SK-N-SH treated with all-trans-retinoic acid at 6 μM for 48 hours (cell line): ENCODE measurements around the gene KCNB1.

Experiments used
- ATAC-seq: fragments of 200-7000 bp; cut with Tn5 transposase; 3 replicates; pipeline ENCODE4 v1.9.1; 2020; ENCODE audit warnings: mild to moderate bottlenecking, moderate library complexity
- ARNTL ChIP-seq: fragments of 450-650 bp; formaldehyde crosslinking; IDR thresholded peaks from 2 replicates; pipeline ENCODE4 v1.5.0; 2020; ENCODE audit warnings: low read depth, mild to moderate bottlenecking, moderate library complexity, borderline replicate concordance
- BACH2 ChIP-seq: fragments of 250-450 bp; sonication (Bioruptor Pico); IDR thresholded peaks from 2 replicates; pipeline ENCODE4 v1.9.0; 2021; ENCODE audit warnings: mild to moderate bottlenecking, borderline replicate concordance
- CSDC2 ChIP-seq: fragments of 250-450 bp; sonication (Bioruptor Pico); IDR thresholded peaks from 2 replicates; pipeline ENCODE4 v1.5.0; 2020; ENCODE audit warnings: mild to moderate bottlenecking, moderate library complexity
- ESRRG ChIP-seq: fragments of 250-450 bp; sonication (Bioruptor Pico); IDR thresholded peaks from 2 replicates; pipeline ENCODE4 v1.6.1; 2021; ENCODE audit warnings: mild to moderate bottlenecking
- GLIS3 ChIP-seq: fragments of 250-450 bp; sonication (Bioruptor Pico); IDR thresholded peaks from 2 replicates; pipeline ENCODE4 v1.5.0; 2020; ENCODE audit warnings: mild to moderate bottlenecking, moderate library complexity
- ISL1 ChIP-seq: fragments of 250-450 bp; sonication (Bioruptor Pico); IDR thresholded peaks from 2 replicates; pipeline ENCODE4 v2.1.2; 2022; ENCODE audit warnings: mild to moderate bottlenecking, moderate library complexity
- OSR1 ChIP-seq: fragments of 250-450 bp; sonication (Bioruptor Pico); IDR thresholded peaks from 2 replicates; pipeline ENCODE4 v1.8.0; 2022; ENCODE audit warnings: moderate library complexity, mild to moderate bottlenecking, inconsistent platforms
- PPARA ChIP-seq: fragments of 250-450 bp; sonication (Bioruptor Pico); IDR thresholded peaks from 2 replicates; pipeline ENCODE4 v1.5.0; 2020; ENCODE audit warnings: mild to moderate bottlenecking, borderline replicate concordance
- RARB ChIP-seq: fragments of 250-450 bp; sonication (Bioruptor Pico); IDR thresholded peaks from 2 replicates; pipeline ENCODE4 v1.8.0; 2021; ENCODE audit warnings: mild to moderate bottlenecking, moderate library complexity
- SNAI2 ChIP-seq: fragments of 250-450 bp; sonication (Bioruptor Pico); IDR thresholded peaks from 2 replicates; pipeline ENCODE4 v1.5.0; 2020; ENCODE audit warnings: mild to moderate bottlenecking, moderate library complexity
- TCF4 ChIP-seq: fragments of 250-450 bp; sonication (Bioruptor Pico); IDR thresholded peaks from 2 replicates; pipeline ENCODE4 v1.8.0; 2021; ENCODE audit warnings: mild to moderate bottlenecking, moderate library complexity, borderline replicate concordance
- TOX ChIP-seq: fragments of 250-450 bp; sonication (Bioruptor Pico); IDR thresholded peaks from 2 replicates; pipeline ENCODE4 v1.8.0; 2021; ENCODE audit warnings: mild to moderate bottlenecking, moderate library complexity, borderline replicate concordance
- ZC3H10 ChIP-seq: fragments of 250-450 bp; sonication (Bioruptor Pico); IDR thresholded peaks from 2 replicates; pipeline ENCODE4 v1.5.1; 2021; ENCODE audit warnings: mild to moderate bottlenecking, moderate library complexity
- ZFP3 ChIP-seq: fragments of 250-450 bp; sonication (Bioruptor Pico); IDR thresholded peaks from 2 replicates; pipeline ENCODE4 v1.5.0; 2020; ENCODE audit warnings: mild to moderate bottlenecking, moderate library complexity
- ZFP30 ChIP-seq: fragments of 450-650 bp; formaldehyde crosslinking; IDR thresholded peaks from 2 replicates; pipeline ENCODE4 v1.5.0; 2022; ENCODE audit warnings: mild to moderate bottlenecking, moderate library complexity
- ZNF565 ChIP-seq: fragments of 450-650 bp; formaldehyde crosslinking; conservative IDR thresholded peaks from 2 replicates; pipeline ENCODE4 v1.5.0; 2020; ENCODE audit warnings: low read depth, mild to moderate bottlenecking, moderate library complexity
- ZNF70 ChIP-seq: fragments of 450-650 bp; formaldehyde crosslinking; IDR thresholded peaks from 2 replicates; pipeline ENCODE4 v1.5.0; 2020; ENCODE audit warnings: mild to moderate bottlenecking, moderate library complexity
- ZNF8 ChIP-seq: fragments of 450-650 bp; formaldehyde crosslinking; IDR thresholded peaks from 2 replicates; pipeline ENCODE4 v1.5.0; 2020; ENCODE audit warnings: mild to moderate bottlenecking, moderate library complexity
- TF ChIP-seq, protein P1 (sequence below): fragments of 250-450 bp; sonication (Bioruptor Pico); IDR thresholded peaks from 2 replicates; pipeline ENCODE4 v1.8.0; 2020; ENCODE audit warnings: mild to moderate bottlenecking, moderate library complexity, borderline replicate concordance
- TF ChIP-seq, protein P2 (sequence below): fragments of 250-450 bp; sonication (Bioruptor Pico); IDR thresholded peaks from 2 replicates; pipeline ENCODE4 v1.8.0; 2021; ENCODE audit warnings: low read depth, mild to moderate bottlenecking, moderate library complexity, borderline replicate concordance
- TF ChIP-seq, protein P3 (sequence below): fragments of 250-450 bp; sonication (Bioruptor Pico); IDR thresholded peaks from 2 replicates; pipeline ENCODE4 v1.5.1; 2020; ENCODE audit warnings: low read depth, mild to moderate bottlenecking, moderate library complexity
- TF ChIP-seq, protein P4 (sequence below): fragments of 250-450 bp; sonication (Bioruptor Pico); IDR thresholded peaks from 2 replicates; pipeline ENCODE4 v1.5.1; 2021; ENCODE audit warnings: mild to moderate bottlenecking, moderate library complexity

The KCNB1 gene

DNA sequence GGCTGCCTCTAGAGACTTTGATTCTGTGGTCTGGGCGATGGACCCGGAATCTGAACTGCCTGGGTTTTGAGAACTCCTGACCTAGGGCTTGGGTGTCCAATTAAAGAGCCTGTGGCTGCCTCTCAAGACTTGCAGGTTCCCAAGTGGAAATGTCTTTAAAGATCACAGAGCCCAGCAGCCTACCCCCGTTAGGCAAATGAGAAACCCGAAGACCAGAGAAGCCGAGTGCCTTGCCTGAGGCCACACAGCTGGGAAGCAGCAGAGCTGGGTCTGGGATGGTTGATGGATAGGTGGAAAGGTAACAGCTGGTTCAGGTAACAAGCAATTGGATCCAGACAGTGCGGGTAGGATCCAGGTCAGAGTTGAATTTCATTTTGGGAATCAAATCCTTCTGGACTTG, 25.8 kb downstream of the KCNB1 start:
- no peak for ATAC-seq

DNA sequence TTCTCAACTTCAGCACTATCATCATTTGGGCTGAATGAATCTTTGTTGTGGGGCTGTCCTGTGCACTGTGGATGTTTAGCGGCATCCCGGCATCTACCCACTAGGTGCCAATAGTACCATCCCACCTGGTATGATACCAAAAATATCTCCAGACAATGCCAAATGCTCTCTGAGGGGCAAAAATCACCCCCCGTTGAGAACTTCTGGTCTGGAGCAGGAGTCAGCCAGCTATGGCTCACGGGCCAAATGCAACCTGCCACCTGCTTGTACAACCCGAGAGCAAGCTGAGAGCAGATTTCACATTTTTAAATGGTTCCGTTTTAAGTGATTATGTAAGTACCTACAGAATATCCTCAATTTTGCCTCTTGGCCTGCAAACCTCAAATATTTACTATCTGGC, 26.8 kb downstream of the KCNB1 start:
- no peak for ATAC-seq
- TF ChIP-seq ESRRG (CRISPR knock-in tag) = no peak
- TF ChIP-seq ZNF8 (CRISPR knock-in tag) = no peak
- TF ChIP-seq GLIS3 (CRISPR knock-in tag) = no peak
- no peak for TF ChIP-seq PPARA (CRISPR knock-in tag)
- TF ChIP-seq ZNF565 = no peak
- TF ChIP-seq TCF4 (CRISPR knock-in tag) = no peak
- no peak for TF ChIP-seq ZNF70 (CRISPR knock-in tag)
- TF ChIP-seq, protein P1, sequence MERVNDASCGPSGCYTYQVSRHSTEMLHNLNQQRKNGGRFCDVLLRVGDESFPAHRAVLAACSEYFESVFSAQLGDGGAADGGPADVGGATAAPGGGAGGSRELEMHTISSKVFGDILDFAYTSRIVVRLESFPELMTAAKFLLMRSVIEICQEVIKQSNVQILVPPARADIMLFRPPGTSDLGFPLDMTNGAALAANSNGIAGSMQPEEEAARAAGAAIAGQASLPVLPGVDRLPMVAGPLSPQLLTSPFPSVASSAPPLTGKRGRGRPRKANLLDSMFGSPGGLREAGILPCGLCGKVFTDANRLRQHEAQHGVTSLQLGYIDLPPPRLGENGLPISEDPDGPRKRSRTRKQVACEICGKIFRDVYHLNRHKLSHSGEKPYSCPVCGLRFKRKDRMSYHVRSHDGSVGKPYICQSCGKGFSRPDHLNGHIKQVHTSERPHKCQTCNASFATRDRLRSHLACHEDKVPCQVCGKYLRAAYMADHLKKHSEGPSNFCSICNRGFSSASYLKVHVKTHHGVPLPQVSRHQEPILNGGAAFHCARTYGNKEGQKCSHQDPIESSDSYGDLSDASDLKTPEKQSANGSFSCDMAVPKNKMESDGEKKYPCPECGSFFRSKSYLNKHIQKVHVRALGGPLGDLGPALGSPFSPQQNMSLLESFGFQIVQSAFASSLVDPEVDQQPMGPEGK (CRISPR knock-in tag) = no peak
- TF ChIP-seq CSDC2 (CRISPR knock-in tag) = no peak
- TF ChIP-seq ZC3H10 (CRISPR knock-in tag) = no peak
- TF ChIP-seq, all 23 proteins: peak for 0

More for the DNA sequence above, 25.8 kb downstream of the KCNB1 start:
- TF ChIP-seq BACH2 (no peak), ZFP3 (CRISPR knock-in tag) (no peak), ZNF8 (CRISPR knock-in tag) (no peak), ARNTL (CRISPR knock-in tag) (no peak), ZFP30 (CRISPR knock-in tag) (no peak), TOX (CRISPR knock-in tag) (no peak), ZNF70 (CRISPR knock-in tag) (no peak), CSDC2 (CRISPR knock-in tag) (no peak), TCF4 (CRISPR knock-in tag) (no peak), SNAI2 (CRISPR knock-in tag) (no peak), ZC3H10 (CRISPR knock-in tag) (no peak), OSR1 (CRISPR knock-in tag) (no peak), PPARA (CRISPR knock-in tag) (no peak), GLIS3 (CRISPR knock-in tag) (no peak), RARB (CRISPR knock-in tag) (no peak), ISL1 (CRISPR knock-in tag) (no peak), ZNF565 (no peak)
- TF ChIP-seq, protein P2, sequence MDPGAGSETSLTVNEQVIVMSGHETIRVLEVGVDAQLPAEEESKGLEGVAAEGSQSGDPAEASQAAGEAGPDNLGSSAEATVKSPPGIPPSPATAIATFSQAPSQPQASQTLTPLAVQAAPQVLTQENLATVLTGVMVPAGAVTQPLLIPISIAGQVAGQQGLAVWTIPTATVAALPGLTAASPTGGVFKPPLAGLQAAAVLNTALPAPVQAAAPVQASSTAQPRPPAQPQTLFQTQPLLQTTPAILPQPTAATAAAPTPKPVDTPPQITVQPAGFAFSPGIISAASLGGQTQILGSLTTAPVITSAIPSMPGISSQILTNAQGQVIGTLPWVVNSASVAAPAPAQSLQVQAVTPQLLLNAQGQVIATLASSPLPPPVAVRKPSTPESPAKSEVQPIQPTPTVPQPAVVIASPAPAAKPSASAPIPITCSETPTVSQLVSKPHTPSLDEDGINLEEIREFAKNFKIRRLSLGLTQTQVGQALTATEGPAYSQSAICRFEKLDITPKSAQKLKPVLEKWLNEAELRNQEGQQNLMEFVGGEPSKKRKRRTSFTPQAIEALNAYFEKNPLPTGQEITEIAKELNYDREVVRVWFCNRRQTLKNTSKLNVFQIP (CRISPR knock-in tag) = no peak
- TF ChIP-seq, protein P3, sequence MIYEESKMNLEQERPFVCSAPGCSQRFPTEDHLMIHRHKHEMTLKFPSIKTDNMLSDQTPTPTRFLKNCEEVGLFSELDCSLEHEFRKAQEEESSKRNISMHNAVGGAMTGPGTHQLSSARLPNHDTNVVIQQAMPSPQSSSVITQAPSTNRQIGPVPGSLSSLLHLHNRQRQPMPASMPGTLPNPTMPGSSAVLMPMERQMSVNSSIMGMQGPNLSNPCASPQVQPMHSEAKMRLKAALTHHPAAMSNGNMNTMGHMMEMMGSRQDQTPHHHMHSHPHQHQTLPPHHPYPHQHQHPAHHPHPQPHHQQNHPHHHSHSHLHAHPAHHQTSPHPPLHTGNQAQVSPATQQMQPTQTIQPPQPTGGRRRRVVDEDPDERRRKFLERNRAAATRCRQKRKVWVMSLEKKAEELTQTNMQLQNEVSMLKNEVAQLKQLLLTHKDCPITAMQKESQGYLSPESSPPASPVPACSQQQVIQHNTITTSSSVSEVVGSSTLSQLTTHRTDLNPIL (CRISPR knock-in tag) = no peak

DNA sequence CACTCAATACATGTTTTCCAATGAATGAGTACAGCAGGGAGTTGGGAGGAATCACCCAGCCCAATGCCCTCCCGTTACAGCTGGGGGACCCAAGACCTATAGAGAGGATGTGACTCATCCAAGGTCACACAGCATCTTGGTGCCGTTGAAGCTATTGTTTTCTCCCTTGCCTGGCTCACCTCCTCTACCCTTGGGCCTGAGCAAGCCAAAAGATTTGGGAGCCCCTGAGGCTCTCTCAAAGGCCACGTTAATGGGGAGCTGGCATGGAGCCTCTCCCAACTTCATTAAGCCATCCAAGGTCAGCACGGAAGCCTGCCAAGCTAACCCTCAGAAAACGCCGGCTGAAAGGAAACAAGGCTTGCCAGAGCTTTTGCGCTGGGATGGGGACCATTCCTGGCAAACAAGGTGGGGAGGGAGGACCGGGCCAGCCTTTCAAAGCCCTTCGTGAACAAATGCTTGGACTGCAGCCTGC, 30.4 kb downstream of the KCNB1 start:
- no peak for ATAC-seq

More for the DNA sequence above, 30.4 kb downstream of the KCNB1 start:
- no peak for TF ChIP-seq TCF4 (CRISPR knock-in tag)
- no peak for TF ChIP-seq BACH2
- TF ChIP-seq, protein P3 (CRISPR knock-in tag) = no peak
- TF ChIP-seq, protein P4, sequence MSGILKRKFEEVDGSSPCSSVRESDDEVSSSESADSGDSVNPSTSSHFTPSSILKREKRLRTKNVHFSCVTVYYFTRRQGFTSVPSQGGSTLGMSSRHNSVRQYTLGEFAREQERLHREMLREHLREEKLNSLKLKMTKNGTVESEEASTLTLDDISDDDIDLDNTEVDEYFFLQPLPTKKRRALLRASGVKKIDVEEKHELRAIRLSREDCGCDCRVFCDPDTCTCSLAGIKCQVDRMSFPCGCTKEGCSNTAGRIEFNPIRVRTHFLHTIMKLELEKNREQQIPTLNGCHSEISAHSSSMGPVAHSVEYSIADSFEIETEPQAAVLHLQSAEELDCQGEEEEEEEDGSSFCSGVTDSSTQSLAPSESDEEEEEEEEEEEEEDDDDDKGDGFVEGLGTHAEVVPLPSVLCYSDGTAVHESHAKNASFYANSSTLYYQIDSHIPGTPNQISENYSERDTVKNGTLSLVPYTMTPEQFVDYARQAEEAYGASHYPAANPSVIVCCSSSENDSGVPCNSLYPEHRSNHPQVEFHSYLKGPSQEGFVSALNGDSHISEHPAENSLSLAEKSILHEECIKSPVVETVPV (CRISPR knock-in tag) = no peak
- no peak for TF ChIP-seq SNAI2 (CRISPR knock-in tag)
- TF ChIP-seq, protein P1 (CRISPR knock-in tag) = no peak
- TF ChIP-seq PPARA (CRISPR knock-in tag) = no peak
- TF ChIP-seq GLIS3 (CRISPR knock-in tag) = no peak
- no peak for TF ChIP-seq TOX (CRISPR knock-in tag)
- TF ChIP-seq RARB (CRISPR knock-in tag) = no peak
- TF ChIP-seq ZNF8 (CRISPR knock-in tag) = no peak
- TF ChIP-seq OSR1 (CRISPR knock-in tag) = no peak
- TF ChIP-seq ZFP30 (CRISPR knock-in tag) = no peak
